GM10266 (cell line): Measurements from ENCODE around the gene NBEAL2.
"Not testable (repeated sequence)": the region's sequence is repeated elsewhere in the genome, so short reads cannot be mapped to it uniquely, and the experiment has no call there.

Experiments
- DNase-seq: peaks from one replicate; pipeline ENCODE4 v3.0.0; 2012; ENCODE audit errors: extremely low spot score
- TF ChIP-seq, protein P1 (sequence below): IDR thresholded peaks from 2 replicates; pipeline ENCODE4 v1.5.1; 2012; ENCODE audit warnings: mild to moderate bottlenecking, low read depth; ENCODE audit not compliant: control insufficient read depth, insufficient read depth; ENCODE audit errors: missing control alignments

NBEAL2 gene

GRCh38 chr3:46959161-46959511 lies 20.3 kb upstream of the NBEAL2 start:
- no peak for DNase-seq
- TF ChIP-seq, protein P1, sequence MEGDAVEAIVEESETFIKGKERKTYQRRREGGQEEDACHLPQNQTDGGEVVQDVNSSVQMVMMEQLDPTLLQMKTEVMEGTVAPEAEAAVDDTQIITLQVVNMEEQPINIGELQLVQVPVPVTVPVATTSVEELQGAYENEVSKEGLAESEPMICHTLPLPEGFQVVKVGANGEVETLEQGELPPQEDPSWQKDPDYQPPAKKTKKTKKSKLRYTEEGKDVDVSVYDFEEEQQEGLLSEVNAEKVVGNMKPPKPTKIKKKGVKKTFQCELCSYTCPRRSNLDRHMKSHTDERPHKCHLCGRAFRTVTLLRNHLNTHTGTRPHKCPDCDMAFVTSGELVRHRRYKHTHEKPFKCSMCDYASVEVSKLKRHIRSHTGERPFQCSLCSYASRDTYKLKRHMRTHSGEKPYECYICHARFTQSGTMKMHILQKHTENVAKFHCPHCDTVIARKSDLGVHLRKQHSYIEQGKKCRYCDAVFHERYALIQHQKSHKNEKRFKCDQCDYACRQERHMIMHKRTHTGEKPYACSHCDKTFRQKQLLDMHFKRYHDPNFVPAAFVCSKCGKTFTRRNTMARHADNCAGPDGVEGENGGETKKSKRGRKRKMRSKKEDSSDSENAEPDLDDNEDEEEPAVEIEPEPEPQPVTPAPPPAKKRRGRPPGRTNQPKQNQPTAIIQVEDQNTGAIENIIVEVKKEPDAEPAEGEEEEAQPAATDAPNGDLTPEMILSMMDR = no peak

DNA sequence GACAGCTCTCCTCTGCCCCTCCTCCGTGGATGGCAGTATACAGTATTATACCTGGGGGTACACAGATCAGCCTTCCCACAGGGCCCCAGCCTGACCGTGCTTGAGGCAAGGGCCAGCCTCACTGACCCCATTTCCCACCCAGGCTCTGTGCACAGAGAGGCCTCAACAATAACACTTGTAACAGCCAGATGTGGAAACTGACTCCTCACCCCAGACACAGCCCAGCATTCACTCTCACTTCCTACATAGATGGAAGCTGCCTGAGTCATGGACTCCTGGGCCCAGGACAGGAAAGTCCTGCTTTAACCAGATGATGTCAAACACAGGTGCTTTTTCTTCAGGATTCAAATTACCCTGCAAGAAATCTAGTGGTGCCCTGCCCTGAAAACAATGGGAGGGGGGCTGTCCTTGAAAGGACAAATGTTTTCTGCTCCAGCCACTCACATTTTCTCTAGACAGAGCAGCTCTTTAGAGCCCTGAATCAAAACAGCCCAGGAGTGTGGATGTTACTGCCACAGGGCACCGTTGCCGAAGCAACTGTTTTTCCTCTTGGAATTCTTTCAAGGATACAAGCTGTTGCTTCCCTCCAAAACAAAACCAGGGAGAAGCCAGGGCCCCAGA lies 19.3 kb upstream of the NBEAL2 start:
- DNase-seq = peak; percentile 58

GRCh38 chr3:46960835-46961234 lies 18.6 kb upstream of the NBEAL2 start:
- DNase-seq = no peak
- TF ChIP-seq, protein P1 = no peak

More for the DNA sequence above, 19.3 kb upstream of the NBEAL2 start:
- TF ChIP-seq, protein P1 = no peak

GRCh38 chr3:46962427-46962826 lies 17.0 kb upstream of the NBEAL2 start:
- TF ChIP-seq, protein P1 = no peak
- no peak for DNase-seq

- DNase-seq = no peak
- TF ChIP-seq, protein P1 = no peak
Observed at GRCh38 chr3:46962990-46963389, 16.5 kb upstream of the NBEAL2 start.

- DNase-seq = not testable (repeated sequence)
Observed at GRCh38 chr3:46964038-46964590, 15.4 kb upstream of the NBEAL2 start.

DNA sequence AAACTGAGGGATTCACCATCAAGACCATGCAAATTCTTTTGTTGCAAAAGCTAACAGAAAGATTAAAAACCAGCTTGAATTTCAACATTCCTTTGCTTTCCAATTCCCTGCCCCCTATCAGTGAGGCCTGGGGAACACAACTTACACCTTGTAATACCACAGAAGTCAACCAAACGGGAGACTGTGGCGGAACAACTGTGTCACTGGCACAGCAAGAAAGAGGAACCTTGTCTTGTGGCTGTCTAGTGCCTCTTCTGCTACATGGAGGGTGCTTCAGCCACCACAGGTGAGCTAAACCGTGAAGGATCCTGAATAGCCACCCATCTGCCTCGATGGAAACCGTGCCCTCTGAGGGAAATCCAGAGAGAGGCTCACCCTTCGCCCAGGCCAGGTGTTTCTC lies 14.3 kb upstream of the NBEAL2 start:
- DNase-seq = no peak
- TF ChIP-seq, protein P1 = no peak

- TF ChIP-seq, protein P1 = no peak
- DNase-seq = no peak
Observed at GRCh38 chr3:46966811-46967210, 12.7 kb upstream of the NBEAL2 start.
